ENCODE results near the gene ANKDD1B.

GRCh38 chr5:75653521-75653920, 42.3 kb downstream of the ANKDD1B start:
- TF ChIP-seq EZH2 (IDR thresholded peaks at IDR 0.05; ENCODE audit: low read depth, unreplicated experiment) (no peak), CTCF (conservative IDR thresholded peaks at IDR 0.05; ENCODE audit: low read depth in 2 of 2) (no peak), POLR2AphosphoS5 (IDR thresholded peaks at IDR 0.05; ENCODE audit: low read depth) (no peak), REST (IDR thresholded peaks at IDR 0.05; ENCODE audit: unreplicated experiment) (no peak), EZH2phosphoT487 (IDR thresholded peaks at IDR 0.05; ENCODE audit: unreplicated experiment) (no peak), CREB1 (CRISPR knock-in tag; IDR thresholded peaks at IDR 0.05; ENCODE audit: low read depth) (no peak), ETS1 (IDR thresholded peaks at IDR 0.05) (no peak)

Measured in GM23338 (cell line).